Measurements from ENCODE around the gene GAP43.

- no peak for TF ChIP-seq CTCF (IDR thresholded peaks at IDR 0.05)
- TF ChIP-seq POLR2A (IDR thresholded peaks at IDR 0.05): no peak
Measured at GRCh38 chr3:115616461-115616860, 6.8 kb upstream of the GAP43 start.
